Dermis blood vessel endothelial cell (primary cell): Measurements from ENCODE around the gene MGAT5B. TPM values are rescaled to one million over a fixed set of nuclear protein-coding genes. Genes with fewer than 3 reads are reported as not detected.
"Not testable (repeated sequence)": the region's sequence is repeated elsewhere in the genome, so short reads cannot be mapped to it uniquely, and the experiment has no call there.

ENCODE experiments used
- DNase-seq: peaks from one replicate; pipeline ENCODE4 v3.0.0; 2010
- total RNA-seq: library from RNA; depleted of rRNA; stranded (reverse); fragments of >200 nt; gene quantifications from 2 replicates; pipeline ENCODE4 v1.2.3, GENCODE V29; 2014

Gene MGAT5B
- 0.34 and 0.37 TPM in 2 replicates for total RNA-seq

DNA sequence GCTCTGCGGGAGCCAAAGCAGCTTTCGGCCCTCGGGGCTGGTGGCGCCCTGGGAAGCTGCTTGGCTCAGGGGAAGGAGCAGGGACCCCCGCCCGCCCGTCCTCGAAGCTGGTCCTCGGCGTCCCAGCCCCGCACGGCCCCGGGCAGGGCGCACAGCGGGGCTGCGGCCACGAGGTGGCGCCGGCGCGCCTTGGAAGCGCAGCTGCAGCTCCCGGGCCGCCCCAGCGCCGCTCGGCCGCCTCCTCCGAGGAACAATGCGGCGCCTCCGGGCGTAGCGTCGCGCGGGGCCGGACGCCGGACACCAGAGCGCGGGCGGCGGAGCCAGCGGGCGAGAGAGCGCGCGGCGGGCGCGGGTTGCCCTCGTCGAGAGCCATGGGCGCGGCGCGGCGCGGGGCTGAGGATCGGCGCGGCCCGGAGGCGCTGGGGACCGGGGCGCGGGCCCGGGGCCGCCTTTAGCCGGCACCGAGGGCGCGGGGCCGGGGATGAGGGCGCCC is at the start of gene MGAT5B:
Gene MGAT5B (plus strand): TSS at position 229 of the 493 bp plus-strand sequence. CDS start 626 bp downstream, outside the sequence.
- peak; percentile 91 for DNase-seq

DNA sequence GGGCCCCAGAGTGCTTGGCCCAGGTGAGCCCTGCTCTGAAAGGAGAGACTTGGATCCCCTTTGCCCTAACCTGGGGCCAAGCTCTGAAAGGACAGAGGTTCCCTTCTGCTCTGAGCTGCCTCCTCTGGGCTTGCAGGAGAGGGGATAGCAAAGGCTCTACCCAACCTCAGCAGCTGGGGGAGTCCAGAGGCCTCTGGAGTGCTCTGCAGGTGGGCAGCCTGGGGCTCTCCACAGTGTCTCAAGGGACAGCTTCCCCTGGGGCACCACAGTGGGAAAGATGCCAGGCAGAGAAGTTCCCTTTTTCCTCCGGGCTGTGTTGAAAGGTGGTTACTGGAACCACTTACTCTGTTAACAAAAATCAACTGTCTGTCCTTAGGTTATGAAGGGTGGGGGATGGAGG is 48.2 kb upstream of the MGAT5B start:
- no peak for DNase-seq

GRCh38 chr17:76820561-76820960 is 47.6 kb upstream of the MGAT5B start:
- DNase-seq = no peak

- DNase-seq = no peak
These were observed 45.9 kb upstream of the MGAT5B start for GRCh38 chr17:76822184-76822778.

GRCh38 chr17:76824093-76824492 is 44.1 kb upstream of the MGAT5B start:
- DNase-seq = no peak

- peak; percentile 4 for DNase-seq
These were observed 41.7 kb upstream of the MGAT5B start for GRCh38 chr17:76826330-76827068.

DNA sequence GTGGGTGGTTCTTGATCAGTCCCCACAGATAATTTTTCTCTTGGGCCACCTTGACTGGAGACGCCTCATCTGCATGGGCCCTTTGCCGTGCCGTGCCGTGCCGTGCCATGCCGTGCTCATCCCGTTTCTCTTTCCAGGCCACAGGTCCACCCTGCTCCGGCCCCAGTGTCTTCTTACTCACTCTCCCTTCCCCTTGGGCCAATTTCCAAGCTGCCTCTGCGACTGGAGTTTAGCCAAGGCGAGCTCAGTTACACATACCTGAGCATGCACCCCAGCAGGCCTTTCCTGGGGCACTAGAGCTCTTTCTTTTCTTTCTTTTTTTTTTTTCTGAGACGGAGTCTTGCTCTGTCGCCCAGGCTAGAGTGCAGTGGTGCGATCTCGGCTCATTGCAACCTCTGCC is 40.5 kb upstream of the MGAT5B start:
- no peak for DNase-seq

DNA sequence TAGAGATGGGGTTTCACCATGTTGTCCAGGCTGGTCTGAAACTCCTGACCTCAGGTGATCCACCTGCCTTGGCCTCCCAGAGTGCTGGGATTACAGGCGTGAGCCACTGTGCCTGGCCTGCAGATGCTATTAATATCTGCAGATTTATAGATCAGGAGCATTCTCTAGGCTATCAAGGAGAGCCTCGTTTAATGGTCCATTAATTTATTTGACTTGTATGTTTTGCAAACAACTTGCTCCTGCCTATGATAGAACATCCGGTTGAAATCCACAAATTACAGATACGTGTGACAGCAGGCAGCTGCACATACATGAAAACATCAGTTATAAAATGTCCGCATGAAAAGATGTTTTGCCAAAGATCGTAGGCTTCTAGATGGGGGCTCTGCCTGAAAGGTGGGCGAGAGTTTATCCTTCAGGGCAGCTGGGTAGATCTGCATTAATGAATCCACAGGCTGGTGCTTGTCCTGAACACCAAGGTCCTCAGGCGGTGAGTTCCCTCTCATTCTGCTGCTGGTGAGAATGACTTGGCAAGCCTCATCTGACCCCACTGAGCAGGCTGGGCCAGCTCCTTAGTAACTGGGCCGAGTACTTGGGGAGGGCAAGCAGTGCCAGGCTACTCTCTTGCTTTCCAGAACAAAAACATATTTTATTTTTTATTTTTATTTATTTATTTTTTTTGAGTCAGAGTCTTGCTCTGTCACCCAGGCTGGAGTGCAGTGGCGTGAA is 37.1 kb upstream of the MGAT5B start:
- DNase-seq = no peak

- no peak for DNase-seq
These were observed 35.1 kb upstream of the MGAT5B start for GRCh38 chr17:76833034-76833644.

- DNase-seq = no peak
These were observed 34.5 kb upstream of the MGAT5B start for GRCh38 chr17:76833747-76834146.

- DNase-seq = no peak
These were observed 33.3 kb upstream of the MGAT5B start for GRCh38 chr17:76834870-76835269.

GRCh38 chr17:76840443-76840767 is 27.8 kb upstream of the MGAT5B start:
- DNase-seq = no peak

- DNase-seq = no peak
These were observed 27.1 kb upstream of the MGAT5B start for GRCh38 chr17:76840884-76841775.

DNA sequence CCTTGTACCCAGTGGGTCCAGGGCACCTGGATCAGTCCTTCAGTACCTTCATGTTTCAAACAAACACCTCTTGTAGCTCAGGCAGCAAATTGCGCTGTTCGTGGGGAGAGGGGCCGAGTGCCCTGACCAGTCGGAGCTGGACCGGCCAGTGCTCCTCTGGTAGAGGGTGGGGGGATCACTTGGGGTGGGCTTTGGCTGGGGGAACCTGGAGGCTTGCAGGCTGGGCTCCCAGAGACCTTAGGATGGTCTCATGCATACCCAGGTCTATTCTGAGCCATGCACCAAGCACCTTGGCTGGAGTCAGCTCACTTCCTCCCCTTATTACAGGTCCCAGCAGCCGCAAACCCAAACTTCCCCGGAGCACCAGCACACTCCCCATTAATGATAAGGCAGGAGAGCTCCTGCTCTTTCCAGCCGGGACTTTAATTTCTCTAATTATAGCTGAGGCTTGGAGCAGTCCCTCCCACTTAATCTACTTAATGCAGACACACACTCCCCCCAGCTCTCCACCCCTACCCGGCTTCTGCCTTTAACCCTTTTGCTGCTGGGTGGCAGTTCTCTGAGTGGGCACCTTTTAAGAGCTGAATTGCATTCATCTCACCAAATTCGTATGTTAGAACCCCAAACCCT is 26.3 kb upstream of the MGAT5B start:
- DNase-seq = no peak

GRCh38 chr17:76843068-76843467 is 25.1 kb upstream of the MGAT5B start:
- not testable (repeated sequence) for DNase-seq

DNA sequence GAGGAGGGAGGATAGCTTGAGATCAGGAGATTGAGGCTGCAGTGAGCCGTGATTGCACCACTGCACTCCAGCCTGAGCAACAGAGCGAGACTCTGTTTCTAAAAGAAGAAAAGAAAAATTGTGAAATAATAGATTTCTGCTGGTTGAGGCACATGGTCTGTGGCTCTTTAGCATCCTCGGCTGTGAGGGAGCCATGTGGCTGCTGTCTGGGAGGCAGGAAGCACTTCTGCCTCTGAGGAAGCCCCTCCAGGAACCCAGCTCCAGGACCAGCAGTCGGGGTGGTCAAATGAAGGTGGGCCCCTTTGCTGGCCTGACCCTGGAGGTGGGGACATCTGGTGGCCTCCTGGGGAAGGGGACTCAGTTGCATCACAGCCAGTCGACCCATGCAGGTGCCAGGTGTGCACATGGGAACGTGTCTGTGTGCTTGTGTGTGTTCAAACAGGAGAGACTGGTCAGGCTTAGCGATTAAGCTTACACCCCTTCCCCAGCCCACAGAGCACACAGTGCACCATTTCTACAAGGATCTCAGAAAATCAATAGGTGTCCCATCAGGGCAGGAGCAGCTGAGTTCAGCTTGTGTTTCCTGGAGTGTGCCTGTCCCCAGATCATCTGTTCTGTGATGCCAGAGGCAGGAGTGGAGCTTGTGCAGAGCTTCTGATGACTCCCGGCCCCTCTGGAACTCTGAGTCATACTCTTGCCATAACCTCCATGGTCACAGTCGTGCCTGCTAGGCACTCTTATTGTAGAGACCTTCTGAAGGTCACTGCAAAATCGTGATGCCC is 24.3 kb upstream of the MGAT5B start:
- DNase-seq = no peak

DNA sequence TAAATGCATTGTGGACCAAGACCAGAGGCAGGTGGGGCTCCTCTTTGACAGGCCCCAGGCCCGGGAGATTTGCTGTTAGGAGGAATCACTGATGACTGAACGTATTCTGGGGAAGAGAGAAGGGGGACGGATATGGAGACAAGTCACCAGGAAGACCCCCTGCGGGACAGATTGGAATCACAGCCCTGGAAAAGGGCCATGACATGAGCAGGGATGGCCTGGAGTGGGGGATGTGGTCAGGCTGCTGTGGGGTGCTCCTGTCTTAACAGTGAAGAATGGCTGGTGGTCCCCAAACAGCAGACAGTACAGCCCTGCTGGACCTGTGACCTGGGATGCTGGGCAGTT is 23.7 kb upstream of the MGAT5B start:
- no peak for DNase-seq

GRCh38 chr17:76844846-76845245 is 23.4 kb upstream of the MGAT5B start:
- no peak for DNase-seq

GRCh38 chr17:76845541-76846017 is 22.6 kb upstream of the MGAT5B start:
- DNase-seq = no peak

DNA sequence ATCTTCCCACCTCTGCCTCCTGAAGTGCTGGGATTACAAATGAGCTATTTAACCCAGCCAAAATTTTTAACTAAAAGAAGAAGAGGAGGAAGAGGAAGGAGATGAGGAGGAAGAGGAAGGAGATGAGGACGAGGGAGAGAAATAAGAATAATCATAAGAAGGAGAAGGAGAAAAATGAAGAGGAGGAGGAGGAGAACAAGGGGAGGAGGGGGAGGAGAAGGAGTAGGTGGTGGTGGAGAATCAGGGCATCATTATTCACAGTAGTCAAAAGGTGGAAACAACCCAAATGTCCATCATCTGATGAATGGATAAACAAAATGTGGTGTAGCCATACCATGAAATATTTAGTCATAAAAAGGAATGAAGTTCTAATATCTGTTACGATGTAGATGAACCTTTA is 21.2 kb upstream of the MGAT5B start:
- DNase-seq = no peak

DNA sequence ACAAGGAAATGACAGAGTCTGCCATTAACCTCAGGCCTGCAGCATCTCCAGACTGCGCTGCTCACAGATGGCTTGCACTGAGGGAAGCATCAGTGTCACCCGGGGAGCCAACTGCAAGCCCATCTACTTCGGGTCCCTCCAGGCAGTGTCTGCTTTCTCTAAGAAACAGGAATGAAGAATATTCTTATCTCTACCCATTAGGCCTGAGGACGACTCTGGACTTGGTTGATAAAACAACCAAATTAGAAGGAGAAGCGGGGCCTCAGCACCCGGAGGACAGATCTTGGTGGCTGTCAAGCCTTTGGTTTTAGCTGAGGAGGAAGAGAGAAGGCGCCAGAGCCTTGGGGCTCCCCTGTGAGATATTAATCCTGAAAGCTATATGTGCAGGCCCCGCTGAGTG is 19.5 kb upstream of the MGAT5B start:
- no peak for DNase-seq
